Stimulated activated memory B cell treated with anti-CD40 and anti-IgM and Interleukin-4, amounts not matched to agents 10 μg/mL and 1 μg/mL and 100 μg/mL, for 72 hours (primary cell): ENCODE measurements around the gene FEM1A.

ENCODE experiments used
- ATAC-seq: fragments of 150-1000 bp; cut with Tn5 transposase; 2 replicates; pipeline ENCODE4 v1.10.0; 2021
- H3K27ac Mint-ChIP-seq: one replicate; pipeline ENCODE4 v1.8.0; 2022; ENCODE audit warnings: mild to moderate bottlenecking, mixed read lengths
- H3K27me3 Mint-ChIP-seq: one replicate; pipeline ENCODE4 v1.8.0; 2022; ENCODE audit warnings: mixed read lengths
- H3K36me3 Mint-ChIP-seq: one replicate; pipeline ENCODE4 v1.8.0; 2022; ENCODE audit warnings: mixed read lengths
- H3K4me1 Mint-ChIP-seq: one replicate; pipeline ENCODE4 v1.8.0; 2022; ENCODE audit warnings: mixed read lengths
- H3K4me3 Mint-ChIP-seq: one replicate; pipeline ENCODE4 v1.8.0; 2022; ENCODE audit warnings: mild to moderate bottlenecking, moderate library complexity, mixed read lengths
- H3K9me3 Mint-ChIP-seq: one replicate; pipeline ENCODE4 v1.8.0; 2022; ENCODE audit warnings: mixed read lengths

The FEM1A gene

GRCh38 chr19:4847190-4847973 lies 55.8 kb downstream of the FEM1A start:
- Mint-ChIP-seq H3K4me1 (peaks cover 25% of the 10 kb centered on the region), H3K27me3 (no peaks in the 10 kb centered on the region), H3K27ac (no peak overlapping the region), H3K9me3 (no peaks in the 10 kb centered on the region), H3K4me3 (no peak overlapping the region), H3K36me3 (peaks cover 42% of the 10 kb centered on the region)
- ATAC-seq = no peak

GRCh38 chr19:4849019-4849418 lies 57.5 kb downstream of the FEM1A start:
- peak overlapping the region; percentile 53 for H3K27ac Mint-ChIP-seq
- no peak for ATAC-seq
- peaks cover 27% of the 10 kb centered on the region for H3K4me1 Mint-ChIP-seq
- H3K4me3 Mint-ChIP-seq = no peak overlapping the region
- no peaks in the 10 kb centered on the region for H3K27me3 Mint-ChIP-seq
- peaks cover 32% of the 10 kb centered on the region for H3K36me3 Mint-ChIP-seq
- no peaks in the 10 kb centered on the region for H3K9me3 Mint-ChIP-seq
